Measurements from ENCODE around the gene KREMEN1.

KREMEN1 gene

DNA sequence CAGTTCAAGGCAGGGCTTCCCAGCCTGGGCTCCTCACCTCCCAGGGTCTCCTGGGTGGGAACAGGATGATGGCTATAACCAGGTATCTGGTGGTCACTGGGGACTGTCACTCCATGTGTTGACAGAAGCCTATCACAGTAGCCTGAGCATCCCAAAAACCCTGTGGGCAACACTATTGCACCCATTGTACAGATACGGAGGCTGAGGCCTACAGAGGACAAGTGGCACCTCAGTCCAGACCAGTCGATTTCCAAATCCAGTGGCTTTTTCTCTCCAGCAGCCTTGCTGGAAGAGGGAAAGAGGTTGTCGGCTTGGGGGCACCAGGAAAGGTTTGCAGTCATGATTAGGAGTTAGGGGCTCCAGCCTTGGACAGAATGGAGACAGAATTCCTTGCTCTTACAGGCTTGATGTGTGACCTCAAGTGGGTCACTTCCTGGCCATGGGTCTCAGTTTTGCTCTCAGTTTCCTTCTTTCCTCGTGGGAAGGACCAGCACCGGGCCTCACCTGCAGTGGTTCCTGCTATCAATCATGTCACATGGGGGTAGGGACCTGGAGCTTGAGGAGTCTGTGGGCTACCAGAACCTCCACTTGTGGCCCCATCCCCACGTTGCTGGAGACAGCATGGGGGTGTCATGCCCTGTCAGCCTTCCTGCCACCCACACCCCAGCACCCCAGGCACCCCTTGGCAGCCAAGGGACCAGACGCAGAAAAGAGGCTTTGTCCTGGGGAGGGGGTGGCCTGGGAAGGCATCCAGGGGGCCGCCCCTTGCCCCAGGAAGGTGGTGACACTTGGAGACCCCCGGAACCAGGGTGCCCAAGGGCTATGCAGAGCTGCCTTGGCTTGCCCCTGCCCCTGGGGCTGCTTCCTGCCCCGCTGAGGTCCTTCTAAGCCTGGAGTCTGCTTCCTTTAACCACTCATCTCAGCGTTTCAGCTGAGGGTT lies 135.0 kb downstream of the KREMEN1 start:
- no peak for DNase-seq (ENCODE audit: low read depth)

DNA sequence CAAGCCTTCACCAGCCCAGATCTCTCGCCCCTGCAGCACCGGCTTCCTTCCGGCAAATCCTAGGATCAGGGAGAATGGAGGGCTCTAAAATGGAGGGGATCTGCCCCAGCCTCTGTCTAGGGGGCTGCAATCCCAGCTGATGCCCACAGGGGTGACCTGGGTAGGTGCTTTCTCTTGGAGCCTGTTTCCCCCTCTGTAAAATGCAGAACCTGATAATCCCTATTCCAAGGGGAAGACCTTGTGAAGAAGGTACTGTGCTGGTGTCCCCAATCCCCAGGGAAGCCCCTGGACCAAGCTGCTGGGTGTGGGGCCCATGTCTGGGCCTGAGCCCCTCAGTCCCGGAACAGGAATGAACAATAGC lies 135.6 kb downstream of the KREMEN1 start:
- no peak for DNase-seq (ENCODE audit: low read depth)

DNA sequence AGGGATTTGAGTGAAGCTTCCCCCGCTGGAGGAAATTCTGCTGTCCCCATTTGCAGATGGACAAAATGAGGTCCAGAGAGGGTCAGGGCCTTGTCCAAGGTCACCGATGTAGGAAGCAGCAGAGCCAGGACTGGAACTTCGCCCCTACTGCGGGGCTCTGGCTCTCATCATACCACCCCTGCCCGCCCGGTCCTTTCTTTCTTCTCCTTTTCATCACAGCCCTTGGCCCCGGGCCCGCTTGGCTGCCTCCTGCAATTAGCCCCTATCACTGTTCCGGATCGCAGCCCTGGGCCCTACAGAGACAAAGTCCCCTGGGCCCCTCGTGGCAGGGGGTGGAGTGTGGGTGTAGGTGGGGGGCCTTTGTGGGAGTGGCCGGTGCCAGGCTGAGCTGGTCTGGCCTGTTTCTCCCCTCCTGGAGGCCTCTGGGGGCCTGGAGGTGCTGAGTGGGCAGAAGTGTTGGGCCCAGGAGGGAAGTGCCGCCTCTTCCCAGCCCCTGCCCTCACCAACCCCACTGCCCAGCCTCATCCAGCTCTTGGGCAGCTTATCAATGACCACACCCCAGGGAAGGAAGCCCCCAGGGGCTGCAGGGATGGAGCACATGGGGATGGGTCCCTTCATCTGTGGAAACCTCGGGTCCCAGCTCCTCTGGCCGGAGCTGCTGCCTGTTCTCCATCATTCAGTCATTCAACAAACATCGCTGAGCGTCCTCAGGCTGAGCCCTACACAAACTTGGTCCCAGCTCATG lies 136.2 kb downstream of the KREMEN1 start:
- no peak for DNase-seq (ENCODE audit: low read depth)

DNA sequence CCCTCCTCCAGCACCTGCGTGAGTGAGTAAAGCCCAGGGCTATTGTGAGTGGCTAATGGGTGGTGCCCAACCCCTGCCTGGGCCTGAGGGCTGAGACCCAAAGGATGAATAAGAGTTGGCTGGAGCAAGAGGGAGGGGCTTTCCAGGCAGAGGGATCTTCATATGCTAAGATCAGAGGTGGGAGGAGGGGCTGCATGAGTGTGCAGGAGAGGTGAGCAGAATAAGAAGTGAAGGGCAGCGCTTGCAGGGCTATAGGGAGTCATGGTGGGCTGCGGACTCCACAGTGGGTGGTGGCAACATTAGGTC lies 136.7 kb downstream of the KREMEN1 start:
- DNase-seq (ENCODE audit: low read depth), result no peak

DNA sequence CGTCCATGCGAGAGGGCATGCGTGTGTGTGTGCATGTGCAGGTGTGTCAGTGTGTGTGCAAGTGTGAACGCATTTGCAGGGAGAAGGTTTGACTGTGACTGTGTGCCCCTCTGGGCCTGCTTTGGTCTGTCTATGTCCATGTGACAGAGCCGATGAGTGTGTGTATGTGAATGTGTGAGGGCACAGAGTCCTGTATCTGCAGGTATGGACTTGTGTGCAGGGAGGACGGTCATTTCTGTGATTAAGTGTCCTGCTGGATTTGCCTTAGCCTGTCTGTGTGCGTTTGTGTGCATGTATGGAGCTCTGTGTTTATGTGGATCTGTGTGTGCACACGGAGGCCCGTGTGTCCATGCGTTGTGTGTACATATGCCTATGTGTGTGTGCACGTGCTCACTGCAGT lies 138.2 kb downstream of the KREMEN1 start:
- DNase-seq (ENCODE audit: low read depth), result no peak

DNA sequence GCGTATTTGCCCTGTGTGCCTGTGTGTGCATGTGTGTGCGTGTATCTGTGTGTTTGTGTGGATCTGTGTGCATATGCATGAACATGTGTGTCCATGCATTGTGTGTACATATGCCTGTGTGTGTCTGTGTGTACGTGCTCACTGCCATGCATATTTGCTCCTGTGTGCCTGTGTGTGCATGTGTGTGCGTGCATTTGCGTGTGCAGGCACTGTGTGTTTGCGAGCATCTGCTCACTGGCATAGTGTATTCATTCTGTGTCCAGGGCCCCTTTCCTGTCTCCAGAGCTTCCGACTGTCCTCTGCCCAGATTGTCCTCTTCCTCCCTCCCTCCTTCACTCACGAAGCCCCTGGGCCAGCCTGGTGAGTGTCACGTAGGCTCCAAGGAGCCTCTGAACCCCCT lies 138.6 kb downstream of the KREMEN1 start:
- DNase-seq (ENCODE audit: low read depth), result no peak

DNA sequence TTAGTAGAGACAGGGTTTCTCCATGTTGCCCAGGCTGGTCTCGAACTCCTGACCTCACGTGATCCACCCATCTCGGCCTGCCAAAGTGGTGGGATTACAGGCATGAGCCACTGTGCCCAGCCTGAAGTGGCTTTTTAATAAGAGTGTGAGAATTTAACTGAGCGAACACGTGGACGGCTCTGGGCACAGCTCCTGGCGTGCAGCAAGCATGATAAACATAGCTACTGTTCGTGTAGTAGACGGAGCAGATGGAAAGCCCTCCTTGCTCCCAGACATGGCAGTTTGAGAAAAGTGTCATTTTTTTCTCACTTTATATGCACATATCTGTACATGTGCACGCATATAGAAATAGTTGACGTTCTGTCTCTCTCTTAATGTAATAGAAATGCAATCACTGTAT lies 139.9 kb downstream of the KREMEN1 start:
- no peak for DNase-seq (ENCODE audit: low read depth)

DNA sequence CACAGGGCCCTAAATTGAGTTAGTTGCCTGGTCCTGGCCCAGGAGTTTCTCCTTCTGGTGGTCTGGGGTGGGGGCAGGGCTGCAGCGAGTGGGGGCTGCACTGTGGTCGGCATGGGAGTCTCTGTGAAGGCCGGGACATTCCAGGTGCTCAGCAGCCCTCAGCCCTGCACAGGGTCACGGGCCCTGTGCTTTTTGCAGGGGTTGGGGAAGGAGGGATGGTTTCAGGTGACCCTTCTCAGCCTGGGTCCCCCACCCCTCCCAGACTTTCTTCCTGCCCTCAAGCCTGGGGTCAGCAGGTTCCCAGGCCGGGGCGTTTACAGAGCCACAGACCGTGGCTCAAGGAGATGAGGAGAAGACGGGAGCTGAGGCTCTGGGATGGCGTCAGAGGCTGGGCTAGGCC lies 140.7 kb downstream of the KREMEN1 start:
- DNase-seq (ENCODE audit: low read depth), result no peak

DNA sequence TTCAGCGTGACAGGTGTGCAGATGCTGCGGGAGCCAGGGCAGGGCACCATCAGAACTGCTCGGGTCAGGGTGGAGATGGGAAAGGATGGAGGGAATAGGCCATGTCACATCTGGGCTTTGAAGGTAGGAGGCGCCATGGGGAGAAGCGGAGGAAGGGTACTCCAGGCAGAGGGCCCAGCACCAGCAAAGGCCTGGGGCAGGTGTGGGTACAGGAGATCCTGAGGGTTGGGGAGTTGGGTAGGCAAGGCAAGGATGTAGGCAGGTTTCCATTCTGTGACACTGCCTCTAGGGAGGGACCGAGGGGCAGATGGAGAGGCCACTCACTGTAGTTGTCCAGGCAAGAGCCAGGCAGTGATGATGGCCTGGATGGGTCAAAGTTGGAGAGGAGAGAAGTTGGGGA lies 141.4 kb downstream of the KREMEN1 start:
- DNase-seq (ENCODE audit: low read depth), result no peak

DNA sequence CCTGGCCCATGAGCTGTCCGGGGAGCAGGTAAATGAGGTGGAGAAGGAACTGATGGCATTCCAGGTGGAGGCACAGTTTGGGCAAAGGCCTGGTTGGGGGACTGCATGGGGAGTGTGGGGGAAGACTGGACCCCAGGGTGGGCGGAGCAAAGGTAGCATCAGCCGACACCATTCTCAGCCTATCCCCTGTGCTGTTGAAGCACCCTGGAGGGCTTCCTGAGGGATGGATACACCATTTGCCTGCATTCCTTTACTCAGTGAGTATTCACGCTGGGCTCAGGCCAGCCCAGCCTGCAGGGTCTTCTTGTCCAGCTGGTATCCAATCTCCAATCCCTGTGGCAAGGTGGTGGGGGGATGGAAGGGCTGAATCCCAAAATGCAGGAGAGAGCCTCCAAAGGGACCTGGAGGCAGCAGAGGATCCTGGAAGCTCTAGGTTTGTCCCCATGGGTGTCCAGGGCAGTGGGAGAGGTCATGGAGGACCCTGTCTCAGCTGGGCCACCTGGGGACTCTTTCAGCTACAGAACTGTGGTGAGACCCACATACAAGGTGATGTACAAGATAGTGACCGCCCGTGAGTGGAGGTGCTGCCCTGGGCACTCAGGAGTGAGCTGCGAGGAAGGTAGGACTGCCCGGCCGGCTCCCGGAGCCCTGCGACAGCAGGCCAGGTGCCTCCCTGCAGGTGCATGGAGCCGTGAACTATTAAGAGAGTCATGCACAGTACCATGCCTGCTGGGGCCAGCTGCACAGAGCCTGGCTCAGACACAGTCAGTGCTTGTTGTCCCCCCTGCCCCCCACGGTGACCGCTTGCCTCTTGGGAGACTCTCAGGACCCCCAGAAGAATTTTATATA lies 142.4 kb downstream of the KREMEN1 start:
- no peak for DNase-seq (ENCODE audit: low read depth)

DNA sequence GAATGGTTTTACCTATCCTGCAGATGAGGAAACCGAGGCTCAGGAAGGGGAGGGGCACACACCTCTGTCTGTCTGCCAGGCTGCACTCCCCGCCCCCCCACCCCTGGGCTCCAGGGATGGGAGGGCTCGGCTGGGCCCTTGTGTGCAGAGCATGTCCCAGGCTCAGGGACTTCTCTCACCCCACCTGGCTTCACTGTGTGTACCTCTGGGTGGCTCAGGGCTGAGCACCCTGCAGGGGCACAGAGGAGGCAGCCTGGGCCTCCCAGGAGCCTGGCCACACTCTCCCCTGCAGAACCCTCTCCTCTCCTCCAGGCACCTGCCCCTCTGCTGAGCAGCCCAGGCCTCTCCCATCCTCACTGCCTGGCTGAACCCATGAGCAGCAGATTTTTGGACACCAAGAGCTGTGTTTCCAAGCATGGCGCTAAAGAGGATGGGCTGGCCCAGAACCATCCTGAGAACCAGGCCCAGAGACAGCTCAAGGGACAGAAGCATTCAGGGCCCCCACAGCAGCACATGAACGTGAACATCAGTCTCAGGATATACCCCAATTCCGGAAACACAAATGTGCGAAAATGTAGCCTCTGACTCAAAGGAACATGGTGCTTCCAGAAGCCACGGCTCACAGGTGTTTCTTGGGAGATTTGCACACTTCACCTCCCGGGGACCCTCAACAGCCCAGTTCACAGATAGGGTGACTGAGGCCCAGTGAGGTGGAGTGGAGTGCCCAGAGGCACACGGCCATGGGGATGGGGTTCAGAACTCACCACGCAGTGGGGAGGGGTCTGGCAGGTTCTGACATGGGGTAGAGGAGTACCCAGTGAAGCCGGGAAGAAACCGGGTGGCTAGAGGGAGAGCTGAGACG lies 143.4 kb downstream of the KREMEN1 start:
- no peak for DNase-seq (ENCODE audit: low read depth)

DNA sequence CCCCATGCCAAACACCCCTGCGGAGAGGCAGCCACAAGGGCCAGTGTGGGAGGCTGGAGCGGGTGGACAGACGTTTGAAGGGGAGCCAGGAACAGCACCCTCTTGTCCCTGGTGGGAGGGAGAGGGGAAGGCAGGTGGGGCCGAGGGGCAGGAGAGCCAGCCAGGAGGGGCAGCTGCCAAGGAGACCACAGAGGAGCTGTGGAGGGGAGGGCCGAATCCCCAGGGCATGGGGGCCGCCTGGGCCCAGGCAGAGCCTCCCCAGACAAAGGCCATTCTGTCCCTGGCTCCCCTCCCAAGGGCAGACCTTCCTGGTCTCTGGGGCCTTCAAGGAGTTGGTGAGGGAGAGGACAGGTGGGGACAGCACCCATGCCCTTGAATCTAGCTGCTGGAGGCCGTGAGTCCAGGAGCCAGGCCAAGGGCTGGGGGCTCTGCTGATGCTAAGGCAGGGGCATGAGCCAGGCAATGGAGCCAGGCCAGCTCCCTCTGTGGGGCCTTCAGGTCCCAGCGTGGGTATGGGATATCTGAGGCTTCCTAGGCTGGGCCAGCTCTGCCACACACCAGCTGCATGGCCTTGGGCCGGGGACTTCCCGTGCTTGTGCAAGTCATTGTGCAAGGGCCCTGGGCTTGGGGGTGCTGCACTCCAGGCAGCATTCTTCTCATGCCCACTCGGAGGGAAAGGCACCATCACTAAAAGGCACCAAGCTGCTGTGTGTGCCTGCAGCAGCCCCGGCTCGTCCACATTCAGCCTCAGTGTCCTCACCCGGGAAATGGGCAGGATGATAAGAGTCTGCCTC lies 144.2 kb downstream of the KREMEN1 start:
- peak; percentile 40 for DNase-seq (ENCODE audit: low read depth)
